ENCODE data around the gene MTA2. TPM values are rescaled to one million over a fixed set of nuclear protein-coding genes. Genes with fewer than 3 reads are reported as not detected.
A peak's percentile ranks its signal among the peaks of the same experiment; 100 is the strongest.
"Not testable (repeated sequence)": the region's sequence is repeated elsewhere in the genome, so short reads cannot be mapped to it uniquely, and the experiment has no call there.

MTA2 gene
- total and polyA plus RNA-seq, 12 donors: 63.9 to 97.3 (median 73.5) TPM

- Histone ChIP-seq H3K27me3 (no peaks in the 10 kb centered on the region), H3K9me3 (replicated peaks in 1 of 3) (no peaks in the 10 kb centered on the region), H3K36me3 (replicated peaks in 1 of 2) (peaks cover 0 to 61% of the 10 kb centered on the region in 2 donors), H3K4me1 (replicated peaks in 1 of 2) (peaks cover 13 to 45% of the 10 kb centered on the region in 2 donors), H3K4me3 (peak overlapping the region in 1 of 4 donors; percentile 74), H3K27ac (peak overlapping the region in 2 of 5 donors; percentile 67 to 86)
- no peak for DNase-seq
- TF ChIP-seq CTCF (IDR thresholded peaks at IDR 0.05) (no peak), POLR2A (IDR thresholded peaks at IDR 0.05) (no peak)
- WGBS, 4 donors: 68 to 74% (median 70%) methylated on average over 12 of the region's 12 CpGs
- intact Hi-C loops (cut with DNase I): no loop called here
Measured at GRCh38 chr11:62572431-62572830, 29.2 kb downstream of the MTA2 start.

GRCh38 chr11:62571493-62571892 lies 30.2 kb downstream of the MTA2 start:
- H3K4me3 ChIP-seq; intact Hi-C loops (cut with DNase I); H3K9me3 ChIP-seq (replicated peaks in 1 of 3); H3K27me3 ChIP-seq: not testable (repeated sequence)
- H3K27ac ChIP-seq: peak overlapping the region in 1 of 5 donors; percentile 11
- H3K36me3 ChIP-seq (replicated peaks in 1 of 2): peaks cover 0 to 65% of the 10 kb centered on the region in 2 donors
- 46 to 70% (median 57%) methylated on average over 5 of the region's 5 CpGs for WGBS, 4 donors
- peaks cover 13 to 45% of the 10 kb centered on the region in 2 donors for H3K4me1 ChIP-seq (replicated peaks in 1 of 2)
- peak in 2 of 7 donors; percentile 53 to 60 for DNase-seq

GRCh38 chr11:62570903-62571302 lies 30.8 kb downstream of the MTA2 start:
- DNase-seq; H3K9me3 ChIP-seq (replicated peaks in 1 of 3); H3K4me3 ChIP-seq; intact Hi-C loops (cut with DNase I); H3K27me3 ChIP-seq: not testable (repeated sequence)
- H3K4me1 ChIP-seq (replicated peaks in 1 of 2): peaks cover 13 to 40% of the 10 kb centered on the region in 2 donors
- WGBS, 4 donors: 80 to 95% (median 89%) methylated on average over 5 of the region's 5 CpGs
- H3K36me3 ChIP-seq (replicated peaks in 1 of 2): peaks cover 0 to 66% of the 10 kb centered on the region in 2 donors
- peak overlapping the region in 1 of 5 donors; percentile 11 for H3K27ac ChIP-seq

- TF ChIP-seq CTCF (IDR thresholded peaks at IDR 0.05): no peak
- no peak for TF ChIP-seq POLR2A (IDR thresholded peaks at IDR 0.05)
- Histone ChIP-seq H3K36me3 (replicated peaks in 1 of 2) (peaks cover 0 to 78% of the 10 kb centered on the region in 2 donors), H3K9me3 (replicated peaks in 1 of 3) (no peaks in the 10 kb centered on the region), H3K4me3 (no peak overlapping the region), H3K27me3 (no peaks in the 10 kb centered on the region), H3K27ac (no peak overlapping the region), H3K4me1 (replicated peaks in 1 of 2) (peaks cover 7 to 27% of the 10 kb centered on the region in 2 donors)
- 59 to 73% (median 68%) methylated on average over 1 of the region's 1 CpG for WGBS, 4 donors
- DNase-seq: no peak
- intact Hi-C loops (cut with DNase I): no loop called here
Measured at GRCh38 chr11:62569611-62570010, 32.1 kb downstream of the MTA2 start.

GRCh38 chr11:62567018-62567633 lies 34.5 kb downstream of the MTA2 start:
- TF ChIP-seq POLR2A (IDR thresholded peaks at IDR 0.05): no peak
- no peak for TF ChIP-seq CTCF (IDR thresholded peaks at IDR 0.05)
- Histone ChIP-seq H3K4me1 (replicated peaks in 1 of 2) (peaks cover under 1 to 17% of the 10 kb centered on the region in 2 donors), H3K27ac (no peak overlapping the region), H3K27me3 (no peaks in the 10 kb centered on the region), H3K9me3 (replicated peaks in 1 of 3) (no peaks in the 10 kb centered on the region), H3K4me3 (no peak overlapping the region), H3K36me3 (replicated peaks in 1 of 2) (peaks cover 0 to 97% of the 10 kb centered on the region in 2 donors)
- 69 to 83% (median 76%) methylated on average over 8 of the region's 8 CpGs for WGBS, 4 donors
- no peak for DNase-seq
- intact Hi-C loops (cut with DNase I): no loop called here
